Urinary bladder (tissue), 4 donors: ENCODE data around the gene CNTD1. TPM values are rescaled to one million over a fixed set of nuclear protein-coding genes. Genes with fewer than 3 reads are reported as not detected.

Experiments used
- DNase-seq: peaks from one replicate; pipeline ENCODE4 v3.0.0-alpha.2; 2015; ENCODE audit errors: extremely low spot score
- H3K27ac ChIP-seq: one replicate; pipeline ENCODE4 v1.5.1; 2013; ENCODE audit warnings: low read depth, mild to moderate bottlenecking, moderate library complexity
- H3K36me3 ChIP-seq: one replicate; pipeline ENCODE4 v1.6.1; 2013; ENCODE audit warnings: mild to moderate bottlenecking, moderate library complexity; ENCODE audit not compliant: insufficient read depth
- H3K4me1 ChIP-seq: one replicate; pipeline ENCODE4 v1.6.1; 2013; ENCODE audit warnings: mild to moderate bottlenecking, moderate library complexity; ENCODE audit not compliant: insufficient read depth
- H3K4me3 ChIP-seq: one replicate; pipeline ENCODE4 v1.5.1; 2013; ENCODE audit warnings: low read depth, low read length
- WGBS: extraction: QIAGEN DNeasy Blood & Tissue Kit; methylation state at CpG from one replicate; pipeline ENCODE4 v1.1.7; 2013; 5-methylcytosine and 5-hydroxymethylcytosine counted together
- polyA plus RNA-seq: library from polyadenylated mRNA; stranded (reverse); fragments of 200-250 nt; gene quantifications from one replicate; pipeline ENCODE4 v1.2.3, GENCODE V29; 2013
- total RNA-seq: library from RNA; depleted of rRNA; stranded (reverse); fragments of >200 nt; gene quantifications from one replicate; pipeline ENCODE4 v1.2.3, GENCODE V29; 2014
- donor health status: healthy with polysubstance abuse.
- donor health status: healthy.

The CNTD1 gene
- total and polyA plus RNA-seq, 2 donors = 0.37 to 0.71 TPM

GRCh38 chr17:42783062-42783790 is 15.4 kb upstream of the CNTD1 start:
- no peak for DNase-seq
- Histone ChIP-seq H3K27ac (no peak overlapping the region), H3K36me3 (no peaks in the 10 kb centered on the region), H3K4me3 (no peak overlapping the region), H3K4me1 (peaks cover 2% of the 10 kb centered on the region)
- 25% methylated on average over 9 of the region's 9 CpGs for WGBS

DNA sequence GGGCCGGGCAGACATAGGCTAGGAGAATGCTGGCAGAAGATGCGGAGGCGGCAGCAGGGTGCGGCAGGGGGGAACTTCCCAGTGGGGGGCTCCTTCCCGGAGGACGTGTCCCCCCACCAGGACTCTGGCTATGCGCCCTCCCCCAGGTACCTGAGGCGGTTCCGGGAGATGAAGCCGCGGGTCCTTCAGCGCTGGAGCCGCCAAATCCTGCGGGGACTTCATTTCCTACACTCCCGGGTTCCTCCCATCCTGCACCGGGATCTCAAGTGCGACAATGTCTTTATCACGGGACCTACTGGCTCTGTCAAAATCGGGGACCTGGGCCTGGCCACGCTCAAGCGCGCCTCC is 14.9 kb upstream of the CNTD1 start:
- H3K27ac ChIP-seq = no peak overlapping the region
- WGBS = 11% methylated on average over 22 of the region's 22 CpGs
- H3K36me3 ChIP-seq = no peaks in the 10 kb centered on the region
- no peak overlapping the region for H3K4me3 ChIP-seq
- DNase-seq = no peak
- H3K4me1 ChIP-seq = peaks cover 2% of the 10 kb centered on the region

- Histone ChIP-seq H3K27ac (no peak overlapping the region), H3K4me1 (peaks cover 2% of the 10 kb centered on the region), H3K4me3 (no peak overlapping the region)
These were observed 14.3 kb upstream of the CNTD1 start for GRCh38 chr17:42784409-42784808.

DNA sequence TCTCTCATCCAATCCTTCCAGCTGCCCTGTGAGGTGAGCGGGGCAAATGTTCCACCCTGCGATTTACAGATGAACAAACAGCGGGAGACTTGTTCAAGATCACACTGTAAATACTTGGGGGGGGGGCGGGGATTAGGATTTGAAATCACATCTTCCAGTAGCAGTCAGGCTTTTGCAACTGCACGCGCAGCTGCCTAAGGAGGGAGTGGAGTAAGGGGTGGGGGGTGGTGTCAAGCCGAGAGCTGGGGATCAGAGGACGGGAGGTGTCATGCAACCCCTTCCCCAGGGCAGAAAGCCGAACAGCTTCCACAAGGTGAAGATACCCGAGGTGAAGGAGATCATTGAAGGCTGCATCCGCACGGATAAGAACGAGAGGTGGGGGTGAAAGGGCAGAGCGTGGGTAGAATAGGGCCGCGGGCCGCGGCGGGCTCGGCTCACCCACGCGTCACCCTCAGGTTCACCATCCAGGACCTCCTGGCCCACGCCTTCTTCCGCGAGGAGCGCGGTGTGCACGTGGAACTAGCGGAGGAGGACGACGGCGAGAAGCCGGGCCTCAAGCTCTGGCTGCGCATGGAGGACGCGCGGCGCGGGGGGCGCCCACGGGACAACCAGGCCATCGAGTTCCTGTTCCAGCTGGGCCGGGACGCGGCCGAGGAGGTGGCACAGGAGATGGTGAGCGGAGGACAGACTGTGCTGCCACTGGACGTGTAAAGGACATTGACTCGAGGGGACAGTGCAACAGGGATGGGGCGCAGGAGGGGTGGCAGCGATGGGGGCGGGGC is 13.7 kb upstream of the CNTD1 start:
- H3K4me3 ChIP-seq = no peak overlapping the region
- H3K36me3 ChIP-seq = no peaks in the 10 kb centered on the region
- H3K27ac ChIP-seq = no peak overlapping the region
- peaks cover 2% of the 10 kb centered on the region for H3K4me1 ChIP-seq
- no peak for DNase-seq
- WGBS = 10% methylated on average over 52 of the region's 52 CpGs

More at GRCh38 chr17:42784409-42784808, 14.3 kb upstream of the CNTD1 start:
- H3K36me3 ChIP-seq = no peaks in the 10 kb centered on the region
- WGBS = 17% methylated on average over 25 of the region's 25 CpGs
- DNase-seq = no peak

- 80% methylated on average over 11 of the region's 11 CpGs for WGBS
- Histone ChIP-seq H3K27ac (no peak overlapping the region), H3K4me1 (no peaks in the 10 kb centered on the region), H3K4me3 (no peak overlapping the region), H3K36me3 (no peaks in the 10 kb centered on the region)
- no peak for DNase-seq
These were observed 11.4 kb upstream of the CNTD1 start for GRCh38 chr17:42787266-42787665.

GRCh38 chr17:42791948-42792347 is 6.7 kb upstream of the CNTD1 start:
- H3K36me3 ChIP-seq = no peaks in the 10 kb centered on the region
- no peak overlapping the region for H3K27ac ChIP-seq
- H3K4me1 ChIP-seq = no peaks in the 10 kb centered on the region
- H3K4me3 ChIP-seq = no peak overlapping the region
- 71% methylated on average over 2 of the region's 2 CpGs for WGBS
- DNase-seq = no peak

DNA sequence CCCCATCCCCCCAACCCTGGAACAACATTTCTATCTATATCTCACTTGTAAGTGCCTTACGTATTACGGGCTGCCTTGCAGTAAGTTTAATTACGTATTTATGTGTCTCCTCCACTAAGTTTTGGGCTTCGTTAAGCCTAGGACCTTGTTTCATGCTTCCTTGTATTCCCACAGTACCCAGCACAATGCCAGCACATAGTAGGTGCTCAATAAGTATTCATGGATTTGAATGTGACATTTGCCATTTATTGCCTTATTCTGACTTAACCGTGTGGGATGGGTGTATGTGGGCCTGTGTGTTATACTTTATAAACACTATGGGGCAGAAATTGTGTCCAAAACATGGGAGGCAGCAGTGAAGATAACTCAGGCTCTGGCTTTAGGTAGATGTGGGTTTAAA is 6.1 kb upstream of the CNTD1 start:
- no peak for DNase-seq
- Histone ChIP-seq H3K27ac (no peak overlapping the region), H3K4me3 (no peak overlapping the region), H3K36me3 (no peaks in the 10 kb centered on the region), H3K4me1 (no peaks in the 10 kb centered on the region)
- WGBS = 65% methylated on average over 5 of the region's 5 CpGs

GRCh38 chr17:42795061-42795460 is 3.6 kb upstream of the CNTD1 start:
- Histone ChIP-seq H3K4me1 (no peaks in the 10 kb centered on the region), H3K27ac (no peak overlapping the region), H3K36me3 (no peaks in the 10 kb centered on the region), H3K4me3 (no peak overlapping the region)
- 72% methylated on average over 4 of the region's 4 CpGs for WGBS
- DNase-seq = no peak

DNA sequence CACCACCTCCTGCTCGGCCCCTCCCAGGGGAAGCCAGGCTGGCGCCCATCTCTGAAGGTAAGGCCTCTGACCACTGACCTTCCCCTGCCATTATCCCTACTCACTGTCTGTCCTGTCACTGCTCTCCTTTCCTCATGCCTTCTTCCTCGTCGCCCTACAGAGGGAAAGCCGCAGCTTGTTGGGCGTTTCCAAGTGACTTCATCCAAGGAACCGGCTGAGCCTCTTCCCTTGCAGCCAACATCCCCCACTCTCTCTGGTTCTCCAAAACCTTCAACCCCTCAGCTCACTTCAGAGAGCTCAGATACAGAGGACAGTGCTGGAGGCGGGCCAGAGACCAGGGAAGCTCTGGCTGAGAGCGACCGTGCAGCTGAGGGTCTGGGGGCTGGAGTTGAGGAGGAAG is 3.2 kb upstream of the CNTD1 start:
- H3K4me1 ChIP-seq = no peaks in the 10 kb centered on the region
- DNase-seq = no peak
- WGBS = 82% methylated on average over 10 of the region's 10 CpGs
- no peak overlapping the region for H3K27ac ChIP-seq
- H3K36me3 ChIP-seq = no peaks in the 10 kb centered on the region
- H3K4me3 ChIP-seq = no peak overlapping the region

DNA sequence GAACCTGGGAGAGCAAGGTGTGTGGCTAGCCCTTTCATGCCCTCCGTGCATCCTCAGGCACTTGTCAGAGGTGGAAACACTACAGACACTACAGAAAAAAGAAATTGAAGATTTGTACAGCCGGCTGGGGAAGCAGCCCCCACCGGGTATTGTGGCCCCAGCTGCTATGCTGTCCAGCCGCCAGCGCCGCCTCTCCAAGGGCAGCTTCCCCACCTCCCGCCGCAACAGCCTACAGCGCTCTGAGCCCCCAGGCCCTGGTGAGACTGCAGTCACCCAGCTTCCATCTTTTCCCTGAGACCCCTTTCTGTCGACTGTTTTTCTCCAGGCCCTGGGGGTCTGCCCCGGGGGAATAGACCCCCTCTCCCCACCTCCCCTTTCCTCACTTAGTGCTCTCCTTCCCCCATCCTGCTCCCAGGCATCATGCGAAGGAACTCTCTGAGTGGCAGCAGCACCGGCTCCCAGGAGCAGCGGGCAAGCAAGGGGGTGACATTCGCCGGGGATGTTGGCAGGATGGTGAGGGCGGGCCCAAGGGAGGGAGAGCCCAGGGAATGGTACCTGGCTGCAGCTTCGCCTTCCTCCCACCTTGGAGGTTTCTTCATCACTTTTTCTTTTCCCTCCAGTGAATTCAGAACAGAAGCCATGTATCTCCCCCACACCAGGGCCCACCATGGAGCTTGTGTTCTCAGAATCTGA is 2.4 kb upstream of the CNTD1 start:
- 94% methylated on average over 18 of the region's 18 CpGs for WGBS
- Histone ChIP-seq H3K4me1 (no peaks in the 10 kb centered on the region), H3K36me3 (no peaks in the 10 kb centered on the region), H3K4me3 (no peak overlapping the region), H3K27ac (no peak overlapping the region)
- no peak for DNase-seq

DNA sequence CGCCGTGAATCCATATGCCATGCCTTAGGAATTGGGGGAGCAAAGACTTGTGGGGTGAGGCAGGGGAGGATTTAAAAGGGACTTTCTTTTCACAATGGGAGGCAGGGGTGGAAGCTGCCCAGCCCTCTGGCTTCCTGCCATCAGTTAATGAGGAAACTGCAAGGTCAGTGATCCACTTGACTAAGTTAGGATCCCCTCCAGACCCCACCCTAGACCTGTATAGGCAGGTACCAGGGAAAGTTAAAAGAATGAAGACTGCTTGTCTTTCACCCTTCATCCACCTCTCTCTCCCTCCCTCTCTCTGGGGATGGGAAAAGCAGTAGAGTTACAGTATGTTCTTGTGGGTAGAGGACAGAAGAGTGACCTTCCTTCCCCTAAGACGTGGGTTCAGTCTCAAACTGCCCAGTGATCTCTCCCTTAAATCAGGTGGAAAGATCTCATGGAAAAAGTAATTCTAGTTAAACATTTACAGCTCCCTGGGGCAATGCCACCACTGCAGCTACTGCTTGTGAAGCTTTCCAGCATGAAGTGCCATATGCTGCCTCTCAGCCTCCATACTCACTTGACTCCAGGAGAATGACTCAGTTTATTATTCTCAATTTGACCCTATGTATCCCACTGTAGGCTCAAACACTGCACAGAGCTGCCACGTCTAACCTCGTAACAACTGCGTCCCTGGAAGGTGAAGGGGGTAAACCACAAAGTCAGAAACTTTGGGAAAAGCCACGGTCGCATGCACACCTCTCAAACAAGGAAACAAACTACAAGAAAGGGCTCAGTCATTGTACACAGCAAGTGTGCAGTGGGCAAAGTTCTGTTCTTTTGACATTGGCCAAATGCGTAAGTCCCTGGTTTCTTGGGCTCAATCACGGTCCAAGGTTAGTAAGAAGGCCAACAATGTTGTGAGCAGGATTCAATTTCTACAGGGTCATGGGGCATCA is 1.3 kb upstream of the CNTD1 start:
- Histone ChIP-seq H3K4me1 (no peaks in the 10 kb centered on the region), H3K36me3 (no peaks in the 10 kb centered on the region), H3K27ac (no peak overlapping the region), H3K4me3 (peak overlapping the region; percentile 83)
- no peak for DNase-seq
- WGBS = 78% methylated on average over 10 of the region's 10 CpGs

DNA sequence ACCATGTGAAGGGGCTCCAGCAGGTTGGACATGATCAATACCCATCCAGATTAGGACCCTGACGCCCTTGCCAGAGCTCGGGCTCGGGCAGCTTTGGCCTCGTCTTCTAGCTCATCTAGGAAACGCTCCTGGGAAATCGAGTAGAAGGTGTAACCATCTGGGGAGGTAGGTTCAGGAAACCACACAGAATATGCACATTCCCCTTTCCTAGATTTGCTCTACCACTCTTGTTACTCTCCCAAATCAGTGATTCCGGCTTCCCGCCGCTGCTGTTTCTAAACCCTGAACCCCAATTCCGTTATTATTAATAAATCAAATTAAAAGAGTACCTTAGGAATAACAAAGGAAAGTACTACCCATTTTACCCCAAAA is 664 bp upstream of the CNTD1 start:
- Histone ChIP-seq H3K4me3 (peak overlapping the region; percentile 83), H3K36me3 (no peaks in the 10 kb centered on the region), H3K27ac (no peak overlapping the region), H3K4me1 (no peaks in the 10 kb centered on the region)
- DNase-seq = no peak
- WGBS = 18% methylated on average over 10 of the region's 10 CpGs
